Measurements from ENCODE around the gene EIF1.

The EIF1 gene

GRCh38 chr17:41731836-41732235, 43.2 kb downstream of the EIF1 start:
- H3K4me3 Mint-ChIP-seq = no peak overlapping the region
- H3K27ac Mint-ChIP-seq = no peak overlapping the region
- DNase-seq (ENCODE audit: low spot score in 2 of 2) (no peak), ATAC-seq (peak; percentile 9)
- H3K4me1 Mint-ChIP-seq = peaks cover 12% of the 10 kb centered on the region
- no peaks in the 10 kb centered on the region for H3K9me3 Mint-ChIP-seq
- no peaks in the 10 kb centered on the region for H3K36me3 Mint-ChIP-seq

GRCh38 chr17:41733348-41734138, 44.9 kb downstream of the EIF1 start:
- ATAC-seq (no peak), DNase-seq (ENCODE audit: low spot score in 2 of 2) (no peak)
- Mint-ChIP-seq H3K4me1 (peaks cover 15% of the 10 kb centered on the region), H3K4me3 (peak overlapping the region; percentile 34), H3K9me3 (no peaks in the 10 kb centered on the region), H3K36me3 (no peaks in the 10 kb centered on the region), H3K27ac (no peak overlapping the region)

- H3K36me3 Mint-ChIP-seq = no peaks in the 10 kb centered on the region
- H3K4me1 Mint-ChIP-seq = peaks cover 15% of the 10 kb centered on the region
- H3K27ac Mint-ChIP-seq = no peak within 1 kb of the TSS
- peak; percentile 16 for ATAC-seq
- DNase-seq (ENCODE audit: low spot score in 2 of 2) = peak in 1 of 2 donors; percentile 52
- H3K9me3 Mint-ChIP-seq = no peaks in the 10 kb centered on the region
- peak within 1 kb of the TSS; percentile 34 for H3K4me3 Mint-ChIP-seq
Measured at GRCh38 chr17:41734139-41734948, 45.7 kb downstream of the EIF1 start, which contains the start of gene HAP1. Gene HAP1 (minus strand): TSS chr17:41734643. CDS start chr17:41734634, 9 bp downstream.

GRCh38 chr17:41734949-41735313, 46.2 kb downstream of the EIF1 start:
- peaks cover 15% of the 10 kb centered on the region for H3K4me1 Mint-ChIP-seq
- ATAC-seq = no peak
- no peak for DNase-seq (ENCODE audit: low spot score in 2 of 2)
- H3K4me3 Mint-ChIP-seq = peak overlapping the region; percentile 34
- no peaks in the 10 kb centered on the region for H3K36me3 Mint-ChIP-seq
- no peaks in the 10 kb centered on the region for H3K9me3 Mint-ChIP-seq
- no peak overlapping the region for H3K27ac Mint-ChIP-seq

- ATAC-seq = no peak
- no peak for DNase-seq (ENCODE audit: low spot score in 2 of 2)
- H3K4me3 Mint-ChIP-seq = no peak overlapping the region
Measured at GRCh38 chr17:41735744-41736143, 47.1 kb downstream of the EIF1 start.

GRCh38 chr17:41736983-41737679, 48.4 kb downstream of the EIF1 start:
- H3K36me3 Mint-ChIP-seq = no peaks in the 10 kb centered on the region
- no peaks in the 10 kb centered on the region for H3K9me3 Mint-ChIP-seq
- no peak for ATAC-seq
- peaks cover 15% of the 10 kb centered on the region for H3K4me1 Mint-ChIP-seq
- peak overlapping the region; percentile 33 for H3K4me3 Mint-ChIP-seq
- no peak for DNase-seq (ENCODE audit: low spot score in 2 of 2)
- H3K27ac Mint-ChIP-seq = no peak overlapping the region

More at GRCh38 chr17:41735744-41736143, 47.1 kb downstream of the EIF1 start:
- Mint-ChIP-seq H3K36me3 (no peaks in the 10 kb centered on the region), H3K4me1 (peaks cover 15% of the 10 kb centered on the region), H3K27ac (no peak overlapping the region), H3K9me3 (no peaks in the 10 kb centered on the region)

GRCh38 chr17:41737680-41738023, 49.0 kb downstream of the EIF1 start:
- H3K4me1 Mint-ChIP-seq = peaks cover 15% of the 10 kb centered on the region
- peak overlapping the region; percentile 33 for H3K4me3 Mint-ChIP-seq
- H3K9me3 Mint-ChIP-seq = no peaks in the 10 kb centered on the region
- no peak overlapping the region for H3K27ac Mint-ChIP-seq
- H3K36me3 Mint-ChIP-seq = no peaks in the 10 kb centered on the region
- DNase-seq (ENCODE audit: low spot score in 2 of 2) = no peak
- peak; percentile 19 for ATAC-seq

- Mint-ChIP-seq H3K4me3 (peak overlapping the region; percentile 33), H3K27ac (no peak overlapping the region), H3K36me3 (no peaks in the 10 kb centered on the region), H3K9me3 (no peaks in the 10 kb centered on the region), H3K4me1 (peaks cover 15% of the 10 kb centered on the region)
- DNase-seq (ENCODE audit: low spot score in 2 of 2) (peak; percentile 77 to 90), ATAC-seq (peak; percentile 91)
Measured at GRCh38 chr17:41738077-41738800, 49.6 kb downstream of the EIF1 start.

- ATAC-seq (no peak), DNase-seq (ENCODE audit: low spot score in 2 of 2) (no peak)
- no peak overlapping the region for H3K27ac Mint-ChIP-seq
Measured at GRCh38 chr17:41738801-41739112, 50.1 kb downstream of the EIF1 start.

GRCh38 chr17:41739661-41740352, 51.1 kb downstream of the EIF1 start:
- DNase-seq (ENCODE audit: low spot score in 2 of 2) (no peak), ATAC-seq (no peak)
- Mint-ChIP-seq H3K4me1 (peaks cover 10% of the 10 kb centered on the region), H3K4me3 (no peak overlapping the region), H3K9me3 (no peaks in the 10 kb centered on the region), H3K36me3 (no peaks in the 10 kb centered on the region), H3K27ac (no peak overlapping the region)

More at GRCh38 chr17:41738801-41739112, 50.1 kb downstream of the EIF1 start:
- H3K9me3 Mint-ChIP-seq = no peaks in the 10 kb centered on the region
- no peaks in the 10 kb centered on the region for H3K36me3 Mint-ChIP-seq
- peaks cover 10% of the 10 kb centered on the region for H3K4me1 Mint-ChIP-seq
- no peak overlapping the region for H3K4me3 Mint-ChIP-seq

- peaks cover 4% of the 10 kb centered on the region for H3K4me1 Mint-ChIP-seq
- H3K27ac Mint-ChIP-seq = peak overlapping the region; percentile 43
- no peak overlapping the region for H3K4me3 Mint-ChIP-seq
- ATAC-seq = no peak
- no peaks in the 10 kb centered on the region for H3K9me3 Mint-ChIP-seq
- DNase-seq (ENCODE audit: low spot score in 2 of 2) = no peak
- H3K36me3 Mint-ChIP-seq = no peaks in the 10 kb centered on the region
Measured at GRCh38 chr17:41740506-41740905, 51.8 kb downstream of the EIF1 start.

GRCh38 chr17:41741709-41742108, 53.0 kb downstream of the EIF1 start:
- H3K36me3 Mint-ChIP-seq = no peaks in the 10 kb centered on the region
- H3K4me1 Mint-ChIP-seq = peaks cover 4% of the 10 kb centered on the region
- no peak overlapping the region for H3K4me3 Mint-ChIP-seq
- H3K9me3 Mint-ChIP-seq = no peaks in the 10 kb centered on the region
- ATAC-seq (no peak), DNase-seq (ENCODE audit: low spot score in 2 of 2) (no peak)
- no peak overlapping the region for H3K27ac Mint-ChIP-seq
